Left hindlimb (tissue), 1 donor: Measurements from ENCODE around the gene DPH2.

Source experiments
- DNase-seq: peaks from one replicate; pipeline ENCODE4 v3.0.0-alpha.2; 2018

Gene DPH2

DNA sequence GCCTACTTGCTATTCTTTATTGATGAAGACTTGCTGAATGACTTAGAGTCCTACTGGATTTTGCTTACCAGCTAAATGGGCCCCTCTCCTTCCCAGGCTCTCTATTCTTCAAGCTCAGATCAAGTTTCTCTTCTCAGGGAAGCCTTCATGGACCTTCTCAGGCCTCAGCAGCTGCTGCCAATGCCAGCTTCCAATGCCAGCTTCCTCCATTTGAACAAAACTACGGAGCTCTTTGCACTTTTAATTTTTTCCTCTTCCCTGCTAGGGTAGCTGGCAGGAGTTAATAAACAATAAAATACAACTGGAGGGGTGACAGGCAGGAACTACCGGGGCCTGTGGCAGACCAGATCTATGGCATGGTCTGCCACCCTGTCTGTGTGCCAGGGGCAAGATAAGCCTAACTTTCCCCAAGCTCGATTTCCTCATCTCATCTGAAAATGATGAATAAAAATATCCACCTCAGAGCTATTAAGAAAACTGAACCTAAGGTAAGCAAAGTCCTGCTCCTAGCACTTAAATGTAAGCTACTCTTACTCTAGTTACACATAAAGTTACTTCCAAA lies 24.1 kb upstream of the DPH2 start:
- DNase-seq: no peak

DNA sequence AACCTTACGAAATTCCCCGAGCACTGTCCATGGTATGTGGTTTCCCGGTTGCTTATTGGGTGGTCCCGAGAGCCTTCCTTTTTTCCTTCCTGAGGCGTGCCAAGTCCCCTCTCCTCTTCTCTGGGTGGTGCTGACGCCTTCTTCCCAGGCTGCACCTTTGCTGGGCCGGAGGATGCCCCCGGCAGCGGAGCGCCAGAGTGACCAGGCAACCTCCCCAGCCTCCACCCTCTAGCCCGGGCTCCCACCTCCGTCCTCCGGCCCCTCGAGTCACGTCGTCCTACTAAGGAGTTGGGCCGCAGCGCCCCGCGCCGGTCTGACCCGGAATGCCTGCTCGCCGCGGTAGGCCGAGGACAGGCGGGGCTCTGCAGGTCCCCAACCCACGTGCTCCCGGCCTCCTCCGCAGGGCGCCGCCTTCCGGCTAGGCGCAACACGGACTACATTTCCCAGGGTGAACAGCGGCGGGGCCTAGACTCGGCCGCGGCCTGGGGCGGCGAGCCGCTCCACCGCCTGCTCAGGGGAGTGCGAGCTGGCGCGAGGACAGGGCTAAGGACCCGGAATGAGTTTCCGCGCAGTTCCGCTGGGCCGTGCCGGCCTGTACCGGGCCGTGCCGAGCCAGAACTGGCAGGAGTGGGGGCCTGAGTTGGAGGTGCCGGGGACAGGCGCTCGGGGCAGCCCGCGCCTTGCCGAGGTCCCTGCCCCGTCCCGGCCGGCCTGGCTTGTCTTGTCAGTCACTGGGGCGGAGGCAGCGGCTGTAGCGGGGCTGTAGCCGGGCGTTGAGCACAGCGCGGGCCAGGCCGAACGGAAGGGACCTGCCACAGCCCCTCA lies 23.4 kb upstream of the DPH2 start, which contains the start of gene IPO13:
IPO13 (plus strand) TSS at position 715 of the 825 bp plus-strand sequence. CDS start 651 bp downstream, outside the sequence.
- DNase-seq: peak; percentile 96

DNA sequence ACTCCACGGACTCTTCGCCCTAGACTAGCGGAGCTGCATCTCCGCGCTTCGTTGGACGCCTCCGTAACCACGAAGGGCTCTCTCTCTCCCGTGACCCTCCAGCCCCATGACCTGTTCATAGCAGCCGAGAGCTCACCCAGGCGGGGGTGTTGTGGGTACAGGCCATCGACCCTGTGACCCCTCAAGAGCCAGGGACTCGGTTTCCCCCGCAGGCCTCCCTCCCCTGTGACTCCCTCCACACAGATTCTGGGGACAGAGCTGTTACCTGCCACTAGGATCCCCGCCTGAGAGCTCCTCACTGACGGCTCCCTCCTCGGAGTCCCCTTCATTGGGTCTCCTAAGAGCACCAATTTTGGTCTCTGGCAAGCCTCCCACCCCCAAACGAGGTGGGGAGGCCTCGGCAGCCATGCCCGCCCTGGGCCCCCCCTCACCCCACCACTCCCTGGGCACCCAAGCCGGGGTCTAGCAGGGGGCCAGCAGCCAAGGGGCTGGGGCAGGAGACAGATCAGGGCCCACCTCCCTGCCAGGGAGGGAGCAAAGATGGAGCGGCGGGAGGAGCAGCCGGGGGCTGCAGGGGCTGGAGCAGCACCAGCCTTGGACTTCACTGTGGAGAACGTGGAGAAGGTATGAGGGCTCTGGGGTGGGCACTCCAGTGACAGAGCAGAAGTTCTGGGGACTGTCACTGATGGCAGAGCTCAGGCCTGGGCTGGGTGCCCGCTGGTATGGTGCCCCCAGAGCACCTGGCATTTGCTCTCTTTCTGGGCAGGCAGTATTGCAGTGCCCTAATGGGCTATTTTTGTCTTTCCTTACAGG lies 22.5 kb upstream of the DPH2 start:
- DNase-seq: no peak

DNA sequence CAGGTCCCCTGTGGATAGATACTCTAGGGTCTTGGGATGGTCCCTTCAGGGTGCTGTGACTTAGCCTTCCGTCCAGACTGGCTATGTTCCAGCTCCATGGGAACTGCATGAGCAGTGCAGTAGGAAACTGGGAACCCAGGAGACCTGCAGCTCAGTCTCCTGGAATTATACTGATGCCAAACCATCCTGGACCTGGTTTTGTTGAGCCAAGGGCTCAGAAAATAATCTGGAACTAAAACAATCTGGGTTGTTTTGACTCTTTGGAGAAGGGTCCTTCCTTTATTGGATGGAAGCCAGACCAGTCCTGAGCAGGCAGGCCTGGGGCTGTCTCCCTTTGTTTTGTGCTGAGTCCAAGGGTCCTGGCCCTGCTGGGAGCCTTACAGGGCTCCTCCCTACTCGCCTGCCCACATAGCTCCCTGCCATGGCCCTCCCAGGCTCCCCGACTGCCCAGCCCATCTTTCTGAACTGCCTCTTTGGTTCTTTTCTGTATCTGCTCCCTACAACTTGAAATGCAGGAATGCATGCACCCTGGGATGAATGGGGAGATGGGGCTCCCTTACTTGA lies 21.9 kb upstream of the DPH2 start:
- no peak for DNase-seq

DNA sequence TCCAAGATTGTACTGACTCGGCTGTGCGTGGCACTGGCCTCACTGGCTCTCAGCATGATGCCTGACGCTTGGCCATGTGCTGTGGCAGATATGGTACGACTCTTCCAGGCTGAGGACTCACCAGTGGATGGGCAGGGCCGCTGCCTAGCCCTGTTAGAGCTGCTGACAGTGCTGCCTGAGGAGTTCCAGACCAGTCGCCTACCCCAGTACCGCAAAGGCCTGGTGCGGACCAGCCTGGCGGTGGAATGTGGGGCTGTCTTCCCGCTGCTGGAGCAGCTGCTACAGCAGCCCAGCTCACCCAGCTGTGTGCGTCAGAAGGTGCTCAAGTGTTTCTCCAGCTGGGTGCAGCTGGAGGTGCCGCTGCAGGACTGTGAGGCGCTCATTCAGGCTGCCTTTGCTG lies 20.1 kb upstream of the DPH2 start:
- no peak for DNase-seq

DNA sequence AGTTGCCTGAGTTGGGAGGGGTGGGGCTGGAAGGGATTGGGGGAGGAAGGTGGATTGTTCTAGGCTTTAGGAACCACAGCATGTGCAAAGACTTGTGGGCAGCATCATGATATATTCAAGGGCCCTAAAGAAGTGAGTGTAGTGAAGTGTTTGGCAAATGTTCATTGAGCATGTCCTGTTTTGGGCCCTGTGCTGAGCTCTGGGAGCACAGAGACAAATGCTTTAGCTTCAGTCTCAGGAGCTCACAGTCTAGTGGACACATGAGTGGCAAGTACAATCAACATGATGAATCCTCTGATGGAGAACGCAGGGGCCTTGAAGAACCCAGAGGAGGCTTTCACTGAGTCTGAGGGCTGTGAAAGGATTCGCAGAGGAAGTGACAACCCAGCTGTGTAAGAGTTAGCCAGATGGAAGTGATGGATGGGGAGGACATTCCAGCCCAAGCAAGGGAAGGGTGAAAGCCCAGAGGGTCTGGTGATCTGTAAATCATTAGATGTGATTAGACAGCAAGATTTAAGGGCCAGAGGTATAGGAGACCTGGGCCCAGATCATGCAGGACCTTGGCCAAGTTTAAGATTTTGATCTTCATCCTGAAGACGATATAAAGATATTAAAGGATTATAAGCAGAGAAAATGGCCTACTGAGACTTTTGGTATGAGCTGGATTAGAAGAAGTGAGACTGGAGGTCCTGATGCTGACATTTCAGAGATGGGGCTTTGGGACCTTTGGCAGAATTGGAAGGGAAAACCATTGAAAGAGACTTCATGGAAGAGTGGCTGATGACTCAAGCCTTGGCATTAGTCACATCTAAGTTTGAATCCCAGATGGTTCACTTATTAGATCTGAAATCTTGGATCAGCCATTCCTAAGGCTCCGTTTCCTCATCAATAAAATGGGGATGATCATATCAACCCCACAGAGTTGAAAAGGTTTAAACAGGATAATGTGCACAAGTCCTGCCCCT lies 18.5 kb upstream of the DPH2 start:
- no peak for DNase-seq

DNA sequence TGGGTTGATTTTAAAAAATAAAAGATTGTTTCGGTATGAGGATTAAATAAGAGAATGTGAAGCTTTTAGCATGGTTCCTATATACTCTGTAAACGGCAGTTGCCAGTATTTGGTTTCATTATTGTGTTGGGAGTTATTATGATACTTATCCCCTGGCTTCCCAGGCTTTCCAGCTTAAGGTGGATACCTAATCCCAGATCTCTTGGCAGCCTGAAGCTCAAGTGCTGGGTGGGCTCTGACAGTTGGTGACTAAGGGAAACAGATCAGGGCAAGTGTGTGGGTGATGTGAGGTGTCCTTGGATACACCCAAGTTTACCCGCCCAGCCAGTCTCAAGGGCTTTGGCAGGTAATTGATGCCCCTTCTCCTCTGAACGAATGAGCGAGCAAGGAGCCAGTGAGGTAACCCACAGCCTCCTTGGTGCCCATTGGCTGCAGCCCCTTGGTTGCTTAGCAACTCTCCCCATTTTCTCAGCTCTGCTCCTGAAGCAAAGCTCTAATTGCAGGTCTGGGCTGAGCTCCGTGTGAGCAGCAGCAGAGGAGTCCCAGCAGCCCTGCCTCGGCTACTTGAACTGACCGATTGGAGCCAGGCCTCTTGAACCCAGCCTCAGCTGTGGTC lies 17.0 kb upstream of the DPH2 start:
- DNase-seq: no peak

DNA sequence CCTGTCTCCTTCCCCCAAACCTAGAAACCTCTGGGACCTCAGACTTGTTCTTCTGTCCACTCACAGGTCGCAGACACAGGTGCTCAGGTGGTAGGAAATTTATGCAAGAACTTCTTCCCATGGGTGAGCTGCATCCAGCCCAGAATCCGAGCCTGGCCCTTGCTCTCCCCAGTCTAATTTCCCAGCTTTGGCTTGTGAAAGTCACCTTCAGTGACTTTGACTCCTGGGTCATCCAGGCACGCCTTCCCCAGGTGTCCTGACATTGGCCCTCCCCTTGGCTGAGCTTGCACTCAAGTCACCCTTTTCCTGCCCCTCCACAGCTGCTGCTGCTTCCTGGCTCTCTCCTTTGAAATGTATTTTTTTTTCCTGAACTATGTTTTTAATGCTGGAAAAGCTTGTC lies 16.4 kb upstream of the DPH2 start:
- no peak for DNase-seq

DNA sequence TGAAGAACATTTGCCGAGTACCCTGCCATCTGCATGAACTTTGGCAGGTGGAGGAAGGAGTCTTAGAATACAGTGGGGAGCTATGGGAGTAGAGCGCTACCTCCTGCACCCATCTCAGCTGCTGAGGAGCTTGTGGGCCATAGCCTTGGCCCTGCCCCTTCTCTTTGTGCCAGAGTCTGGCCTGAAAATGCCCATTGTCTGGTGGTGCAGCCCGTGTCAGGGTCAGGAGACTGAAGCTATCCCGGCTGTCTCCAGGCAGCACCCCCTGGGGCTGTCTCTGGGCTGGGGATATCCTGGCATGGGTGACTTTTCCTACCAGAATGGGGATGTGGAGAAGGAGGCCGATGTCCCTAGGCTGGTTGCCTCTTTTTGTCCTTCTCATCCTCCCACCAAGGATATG lies 15.8 kb upstream of the DPH2 start:
- DNase-seq: no peak

DNA sequence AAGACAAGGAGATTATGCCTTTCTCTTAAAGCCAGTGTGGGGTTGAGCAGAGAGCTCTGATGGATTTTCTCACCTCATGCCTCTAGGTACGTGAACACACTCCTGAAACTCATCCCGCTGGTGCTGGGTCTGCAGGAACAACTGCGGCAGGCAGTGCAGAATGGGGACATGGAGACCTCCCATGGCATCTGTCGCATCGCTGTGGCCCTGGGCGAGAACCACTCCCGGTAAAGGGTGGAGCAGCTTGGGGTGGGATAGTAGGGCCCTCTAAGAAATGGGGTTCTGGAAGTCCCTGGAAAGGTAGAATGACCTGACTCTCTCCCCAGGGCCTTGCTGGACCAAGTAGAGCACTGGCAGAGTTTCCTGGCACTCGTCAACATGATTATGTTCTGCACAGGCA lies 13.6 kb upstream of the DPH2 start:
- DNase-seq: no peak

DNA sequence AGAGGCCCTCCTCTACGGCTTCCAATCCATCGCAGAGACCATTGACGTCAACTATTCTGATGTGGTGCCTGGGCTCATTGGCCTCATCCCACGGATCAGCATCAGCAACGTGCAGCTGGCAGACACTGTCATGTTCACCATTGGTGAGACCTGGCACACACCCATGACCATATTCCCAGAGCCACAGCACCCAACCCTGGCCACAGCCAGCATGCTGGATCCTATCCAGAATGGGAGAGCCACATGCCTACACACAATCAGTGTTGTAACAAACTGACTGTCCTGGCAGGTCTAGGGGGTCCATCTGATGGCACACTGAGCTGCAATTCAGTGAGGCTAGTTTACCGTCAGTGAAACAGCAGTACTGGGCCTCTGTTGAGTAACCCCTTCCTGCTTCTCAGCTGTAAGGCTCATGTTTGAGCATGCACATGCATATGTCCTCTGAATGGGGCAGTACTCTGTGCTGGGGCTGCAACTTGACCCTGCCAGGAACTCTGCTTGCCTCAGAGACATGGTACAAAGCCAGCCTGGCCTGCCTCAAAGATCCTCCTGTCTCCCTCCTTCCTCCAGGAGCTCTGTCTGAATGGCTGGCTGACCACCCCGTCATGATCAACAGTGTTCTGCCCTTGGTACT lies 12.3 kb upstream of the DPH2 start:
- no peak for DNase-seq

DNA sequence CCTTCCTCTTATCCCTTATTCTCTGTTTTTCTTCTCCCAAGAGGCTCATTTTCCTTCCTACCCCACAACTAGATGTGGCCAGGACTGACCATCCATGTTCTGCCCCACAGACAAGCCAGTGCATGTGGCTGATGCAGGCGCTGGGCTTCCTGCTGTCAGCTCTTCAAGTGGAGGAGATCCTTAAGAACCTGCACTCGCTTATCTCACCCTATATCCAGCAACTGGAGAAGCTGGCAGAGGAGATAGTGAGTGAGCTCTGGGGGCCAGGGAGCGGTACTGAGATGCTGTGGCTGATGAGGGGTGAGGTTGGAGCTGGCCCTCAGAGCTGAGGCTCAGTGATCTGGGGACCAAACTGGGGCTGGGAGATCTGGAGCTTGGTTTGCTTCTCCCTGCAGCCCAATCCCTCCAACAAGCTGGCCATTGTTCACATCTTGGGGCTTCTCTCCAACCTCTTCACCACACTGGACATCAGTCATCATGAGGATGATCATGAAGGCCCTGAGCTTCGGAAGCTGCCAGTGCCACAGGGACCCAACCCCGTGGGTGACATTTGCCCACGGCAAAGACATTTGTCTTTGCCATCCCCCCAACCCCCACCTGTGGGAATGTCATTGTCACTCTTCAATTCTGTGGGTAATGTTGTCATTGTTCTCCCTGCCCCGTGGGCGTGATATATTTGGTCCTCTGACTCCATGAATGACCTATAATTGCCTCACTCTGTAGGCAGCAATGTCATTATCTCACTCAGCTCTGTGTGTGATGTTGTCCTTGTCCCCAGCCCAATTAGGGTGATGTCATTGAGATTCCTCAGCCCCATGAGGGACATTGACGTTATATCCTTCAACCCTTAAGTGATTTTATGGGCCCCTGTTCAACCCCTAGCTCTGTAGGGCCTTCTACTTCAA lies 11.2 kb upstream of the DPH2 start:
- DNase-seq: no peak

DNA sequence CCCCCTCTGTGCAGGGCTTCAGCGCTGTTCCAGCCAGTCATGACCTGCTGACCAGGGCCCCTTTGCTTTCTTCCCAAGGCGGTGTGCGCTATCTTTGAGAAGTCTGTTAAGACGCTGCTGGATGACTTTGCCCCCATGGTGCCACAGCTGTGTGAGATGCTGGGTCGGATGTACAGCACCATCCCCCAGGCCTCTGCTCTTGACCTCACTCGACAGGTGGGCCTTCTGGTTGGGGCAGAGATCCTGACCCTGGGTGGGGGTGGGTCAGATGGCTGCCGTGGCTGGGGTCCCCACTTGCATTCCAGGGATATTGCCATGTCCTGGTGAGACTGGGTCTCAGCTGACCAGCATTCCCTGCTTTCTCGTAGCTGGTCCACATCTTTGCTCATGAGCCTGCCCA lies 9.0 kb upstream of the DPH2 start:
- no peak for DNase-seq

DNA sequence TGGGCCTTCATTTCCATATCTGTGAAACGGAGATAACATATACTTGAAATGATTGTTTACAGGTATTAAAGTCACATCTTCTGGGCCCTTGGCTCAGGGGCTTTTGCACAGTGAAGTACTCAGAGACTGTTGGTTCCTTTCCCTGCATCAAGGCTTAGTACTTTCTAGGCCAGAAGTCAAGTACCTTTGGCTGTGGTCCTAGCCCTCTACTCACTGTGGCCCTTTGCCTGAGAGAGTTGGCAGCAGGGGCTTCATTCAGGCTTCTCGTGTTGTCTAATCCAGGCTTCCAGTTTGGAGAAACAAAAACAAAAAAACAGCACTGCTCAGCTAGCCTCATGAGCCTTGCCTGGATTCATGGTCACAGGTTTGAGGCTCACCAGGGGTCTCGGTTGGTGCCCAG lies 8.1 kb upstream of the DPH2 start:
- no peak for DNase-seq

DNA sequence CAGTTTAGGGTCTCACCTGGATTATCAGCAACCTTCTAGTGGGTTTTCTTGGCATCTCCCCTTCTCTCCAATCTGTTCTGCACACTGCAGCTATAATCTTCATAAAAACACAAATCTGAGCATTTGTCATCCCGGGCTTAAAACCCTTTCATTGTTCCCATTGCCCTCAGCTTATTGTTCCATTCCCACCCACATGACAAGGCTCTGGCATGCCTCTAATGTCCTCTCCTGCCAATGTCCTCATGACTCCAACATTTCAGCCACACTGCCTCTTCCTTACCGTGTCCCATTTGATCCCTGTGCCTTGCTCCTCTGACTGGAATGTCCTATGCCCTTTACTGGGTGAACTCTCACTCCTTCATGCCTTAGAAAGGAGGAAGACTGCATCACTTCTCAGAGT lies 7.5 kb upstream of the DPH2 start:
- no peak for DNase-seq

DNA sequence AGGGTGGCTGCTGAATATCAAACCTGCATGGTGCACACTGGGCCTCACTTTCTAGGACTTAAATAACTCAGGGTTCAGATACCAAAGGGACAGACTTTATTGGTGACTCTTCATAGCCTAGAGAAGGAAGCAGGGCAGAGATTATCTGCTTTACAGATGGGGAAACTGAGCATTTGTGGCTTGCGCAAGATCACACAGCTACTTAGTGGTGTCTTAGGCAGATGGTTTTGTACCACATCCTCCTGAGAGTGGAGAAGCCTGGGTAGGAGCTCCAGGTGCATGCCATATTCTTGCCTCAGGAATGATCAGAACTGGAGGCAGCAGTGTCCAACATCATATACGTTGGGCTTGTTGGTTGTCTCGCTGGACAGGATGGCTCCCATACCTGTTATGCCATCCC lies 6.8 kb upstream of the DPH2 start:
- DNase-seq: no peak

DNA sequence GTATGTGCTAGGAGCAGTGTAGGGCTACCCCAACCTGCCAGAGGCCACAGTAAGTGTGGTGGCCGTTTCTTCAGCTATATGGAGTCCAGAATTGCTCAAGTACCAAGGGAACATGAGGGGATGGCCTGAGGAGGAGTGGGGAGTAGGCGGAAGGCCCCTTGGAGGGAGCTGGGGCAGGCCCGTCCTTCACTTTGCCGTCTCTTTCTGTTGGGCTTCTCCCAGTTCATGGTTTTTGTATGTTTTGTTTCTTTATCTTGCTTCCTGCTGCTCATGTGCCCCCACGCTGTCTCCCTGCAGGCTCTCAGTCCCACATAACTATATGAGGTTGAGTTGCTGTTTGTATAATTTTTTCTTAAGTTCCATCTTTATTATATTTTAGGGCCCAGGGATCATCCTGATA lies 5.9 kb upstream of the DPH2 start:
- DNase-seq: no peak

DNA sequence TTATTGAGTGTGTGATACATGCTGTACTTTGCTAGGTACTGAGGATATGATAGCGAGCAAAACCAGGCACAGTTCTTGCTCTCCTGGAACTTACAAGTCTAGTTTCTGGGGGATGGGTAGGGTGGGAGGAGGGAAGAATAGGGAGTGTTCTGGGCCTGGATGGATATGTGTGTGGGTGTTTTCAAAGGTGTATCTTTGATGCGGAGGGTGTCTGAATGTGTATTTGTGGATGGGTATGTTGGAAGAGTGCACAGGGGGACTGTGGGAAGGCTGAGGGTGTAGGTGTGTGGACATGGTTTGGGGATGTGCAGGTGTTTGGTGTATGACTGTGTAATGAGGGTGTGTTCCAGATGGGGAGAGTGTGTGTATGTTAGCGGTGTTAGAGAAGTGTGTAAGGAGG lies 4.5 kb upstream of the DPH2 start:
- DNase-seq: no peak

DNA sequence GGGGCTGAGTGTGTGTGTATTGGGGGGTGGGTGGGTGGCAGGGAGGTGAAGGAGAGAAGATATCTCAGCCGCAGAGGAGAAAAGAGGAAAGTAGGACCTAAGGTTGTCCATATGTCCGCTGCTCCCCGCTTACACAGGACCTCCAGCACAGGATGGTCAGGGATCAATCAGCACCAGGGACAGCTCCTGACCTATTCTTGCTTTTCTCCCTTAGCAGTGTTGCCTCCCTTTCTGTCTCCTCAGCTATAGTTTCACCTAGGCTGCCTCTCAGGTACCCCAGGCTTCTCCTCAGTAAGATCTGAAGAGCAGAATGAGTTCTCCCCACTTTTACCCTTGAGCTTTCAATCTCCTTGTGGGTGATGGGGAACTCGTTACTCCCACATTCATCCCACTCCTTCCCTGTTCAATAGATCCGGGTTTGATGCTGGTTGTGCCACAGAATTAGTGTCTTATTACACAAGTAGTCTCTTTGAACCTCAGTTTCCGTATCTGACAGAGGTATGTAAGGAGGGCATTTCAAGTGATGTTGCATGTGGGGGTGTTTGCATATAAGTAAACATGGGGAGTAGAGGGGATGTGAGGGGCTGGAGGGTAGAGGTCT lies 1.4 kb upstream of the DPH2 start:
- no peak for DNase-seq

DNA sequence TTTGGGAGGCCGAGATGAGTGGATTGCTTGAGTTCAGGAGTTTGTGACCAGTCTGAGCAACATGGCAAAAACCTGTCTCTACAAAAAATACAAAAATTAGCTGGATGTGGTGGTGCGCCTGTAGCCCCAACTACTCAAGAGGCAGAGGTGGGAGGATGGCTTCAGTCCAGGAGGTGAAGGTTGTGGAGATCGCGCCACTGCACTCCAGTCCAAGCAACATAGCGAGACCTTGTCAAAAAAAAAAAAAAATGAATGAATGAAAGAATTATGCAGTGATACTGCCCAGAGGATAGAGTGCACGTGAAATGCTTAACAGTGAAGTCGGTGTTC lies 429 bp upstream of the DPH2 start:
- no peak for DNase-seq
